Measurements from ENCODE around the gene RCVRN.

The RCVRN gene

DNA sequence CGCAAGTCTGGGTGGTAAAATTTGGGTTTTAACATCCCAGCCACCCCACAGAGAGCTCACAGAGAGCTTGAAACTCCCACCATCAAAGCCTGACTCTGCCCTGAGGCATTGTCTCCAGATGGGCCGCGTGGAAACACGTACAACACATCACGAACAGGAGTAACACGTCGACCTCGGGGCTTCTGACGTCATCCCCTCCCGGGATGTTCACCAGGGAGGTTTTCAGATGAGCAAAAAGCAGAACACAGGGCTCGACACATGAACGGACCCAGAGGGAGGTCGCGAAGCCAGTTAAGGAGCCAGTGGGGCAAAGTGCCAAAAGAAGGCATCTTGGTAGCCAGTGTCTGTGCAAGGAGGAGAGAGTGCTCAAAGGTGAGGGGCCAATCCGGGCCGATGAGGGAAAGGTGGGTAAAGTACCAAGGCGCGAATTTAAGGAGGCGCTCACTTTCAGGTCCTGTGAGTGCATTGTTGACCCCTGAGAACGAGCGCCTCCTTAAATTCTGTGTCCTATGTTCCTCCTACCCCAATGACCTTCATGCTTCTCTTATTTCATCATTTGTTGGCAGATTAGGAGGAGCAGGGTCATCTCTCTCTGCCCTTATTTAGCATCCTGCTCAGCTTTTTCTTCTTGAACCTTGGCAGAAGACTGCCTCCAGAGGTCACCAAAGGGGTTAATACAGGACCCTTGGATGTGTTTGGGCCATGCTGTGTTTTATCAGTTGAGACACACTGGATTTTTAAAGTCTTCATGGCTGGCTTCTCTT is 5.6 kb downstream of the RCVRN start:
- no peak for DNase-seq (ENCODE audit: low read depth in 2 of 2, low spot score in 1 of 2)

DNA sequence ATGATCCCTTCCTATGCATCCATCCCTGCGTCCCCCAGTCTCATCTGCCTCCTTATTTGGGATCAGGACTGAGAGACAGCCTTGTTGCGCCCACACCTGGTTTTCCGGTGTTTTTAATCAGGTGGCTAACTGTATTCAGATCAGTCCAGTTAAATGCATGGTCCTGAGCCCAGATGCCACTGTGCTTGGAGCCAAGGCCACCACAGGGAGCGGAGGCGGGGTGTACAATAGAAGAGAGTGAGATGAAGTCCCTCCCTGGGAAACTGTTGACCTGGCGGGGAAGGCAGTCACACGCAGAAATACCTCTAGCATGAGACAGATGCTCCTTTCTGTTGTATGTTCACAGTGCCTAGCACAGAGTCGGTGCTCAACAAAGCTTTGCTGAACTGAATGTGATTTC is 6.3 kb downstream of the RCVRN start:
- no peak for DNase-seq (ENCODE audit: low read depth in 2 of 2, low spot score in 1 of 2)

DNA sequence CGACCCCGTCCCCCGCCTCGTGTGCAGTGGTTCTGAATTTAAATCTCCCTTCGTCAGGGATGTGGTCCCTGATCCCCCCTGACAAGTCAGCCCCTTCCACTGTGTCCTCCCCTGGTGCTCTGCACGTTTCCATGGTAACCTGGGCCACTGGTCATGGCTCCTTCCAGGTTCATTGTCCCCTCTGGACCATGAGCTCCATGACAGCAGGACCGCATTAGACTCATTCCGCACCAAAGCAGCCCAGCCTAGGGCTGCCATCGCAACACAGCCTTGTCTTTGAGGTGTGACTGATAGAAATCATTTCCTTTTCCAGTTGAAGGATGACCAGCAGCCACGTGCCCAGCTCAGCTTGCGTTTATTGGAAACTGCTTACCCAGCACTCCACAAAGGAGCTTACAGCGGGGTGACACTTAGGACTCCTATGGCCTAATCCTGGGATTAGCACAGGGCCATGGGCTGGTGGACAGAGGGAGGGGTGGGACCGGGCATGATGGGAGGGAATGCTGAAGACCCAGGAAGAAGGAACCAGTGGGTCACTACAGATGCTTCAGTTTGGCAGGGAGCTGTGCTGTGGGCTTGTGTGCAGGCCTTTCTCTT is 7.6 kb downstream of the RCVRN start:
- DNase-seq (ENCODE audit: low read depth in 2 of 2, low spot score in 1 of 2): no peak

DNA sequence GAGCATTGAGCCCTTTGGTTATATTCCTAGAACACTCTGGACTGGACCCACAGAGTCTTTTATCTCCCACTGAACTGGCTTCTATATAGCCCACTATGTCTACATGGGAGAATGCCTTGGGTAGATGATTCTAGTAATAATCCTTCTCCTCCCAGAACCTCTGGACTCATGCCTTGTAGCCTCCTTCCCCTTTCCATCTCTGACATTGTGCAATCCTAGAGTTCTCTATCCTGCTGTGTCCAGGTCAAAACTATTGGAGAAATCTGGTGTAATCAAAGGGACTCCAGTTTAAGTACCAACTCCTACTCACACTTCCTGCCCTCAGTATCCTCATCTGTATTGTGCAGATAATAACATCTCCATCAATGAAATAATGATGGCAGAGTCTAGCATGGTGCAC is 9.1 kb downstream of the RCVRN start:
- no peak for DNase-seq (ENCODE audit: low read depth in 2 of 2, low spot score in 1 of 2)

DNA sequence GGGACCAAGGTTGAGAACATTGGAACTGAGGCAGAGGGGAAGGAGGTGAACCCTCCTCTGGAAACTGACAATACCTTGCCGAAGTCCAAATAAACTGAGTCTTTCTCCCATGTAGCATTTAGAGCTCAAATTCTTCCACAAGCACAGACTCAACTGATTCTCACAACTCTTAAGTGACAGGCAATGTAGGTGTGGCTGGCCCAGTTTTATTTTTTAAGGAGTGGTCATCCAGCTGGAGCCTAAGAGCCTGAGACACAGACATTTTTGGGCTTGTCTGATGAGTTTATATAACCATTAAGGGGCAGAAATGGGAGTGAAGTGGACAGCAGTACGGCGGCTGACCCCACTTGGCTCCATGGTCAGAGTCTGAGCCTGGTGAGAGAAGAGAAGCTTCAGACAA is 10.8 kb downstream of the RCVRN start:
- DNase-seq (ENCODE audit: low read depth in 2 of 2, low spot score in 1 of 2): no peak

DNA sequence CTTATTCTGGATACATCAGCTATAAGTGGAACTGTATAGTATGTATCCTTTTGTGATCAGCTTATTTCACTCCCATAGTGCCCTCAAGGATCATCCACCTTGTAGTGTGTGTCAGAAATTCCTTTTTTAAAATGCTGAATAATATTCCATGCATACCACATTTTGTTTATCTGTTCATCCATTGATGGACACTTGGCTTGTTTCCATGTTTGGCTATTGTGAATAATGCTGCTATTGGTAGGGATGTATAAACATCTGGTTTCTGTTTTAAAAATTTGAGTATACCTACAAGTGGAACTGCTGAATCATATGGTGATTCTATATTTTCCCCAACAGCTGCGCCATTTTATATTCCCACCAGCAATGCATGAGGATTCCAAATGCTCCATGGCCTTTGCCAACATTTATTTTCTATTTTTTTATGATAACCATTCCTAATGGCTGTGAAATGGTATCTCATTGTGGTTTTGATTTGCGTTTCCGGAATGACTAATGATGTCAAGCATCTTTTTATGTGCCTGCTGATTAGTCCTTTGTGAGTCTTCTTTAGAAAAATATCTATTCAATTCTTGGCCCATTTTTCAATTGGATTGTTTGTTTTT is 11.6 kb downstream of the RCVRN start:
- no peak for DNase-seq (ENCODE audit: low read depth in 2 of 2, low spot score in 1 of 2)

DNA sequence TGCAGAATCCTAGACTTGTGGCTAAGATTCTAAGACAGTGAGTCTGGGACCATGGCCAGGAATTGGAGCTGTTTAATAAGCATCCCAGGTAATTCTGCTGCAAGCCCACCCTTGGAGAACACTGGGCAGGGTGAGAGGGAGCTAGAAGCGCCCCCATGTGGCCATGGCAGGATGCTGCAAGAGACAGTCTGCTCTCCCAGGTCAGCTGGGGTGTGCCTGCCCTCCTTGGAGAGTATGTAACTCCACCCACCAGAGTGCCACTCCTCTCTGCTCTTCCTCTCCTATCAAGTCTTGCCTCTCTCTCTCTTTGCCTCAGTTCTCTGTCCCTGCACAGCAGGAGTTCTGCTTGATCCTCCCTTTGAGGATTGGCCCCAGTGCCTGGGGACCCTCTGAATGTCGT is 14.9 kb downstream of the RCVRN start:
- DNase-seq (ENCODE audit: low read depth in 2 of 2, low spot score in 1 of 2): no peak

DNA sequence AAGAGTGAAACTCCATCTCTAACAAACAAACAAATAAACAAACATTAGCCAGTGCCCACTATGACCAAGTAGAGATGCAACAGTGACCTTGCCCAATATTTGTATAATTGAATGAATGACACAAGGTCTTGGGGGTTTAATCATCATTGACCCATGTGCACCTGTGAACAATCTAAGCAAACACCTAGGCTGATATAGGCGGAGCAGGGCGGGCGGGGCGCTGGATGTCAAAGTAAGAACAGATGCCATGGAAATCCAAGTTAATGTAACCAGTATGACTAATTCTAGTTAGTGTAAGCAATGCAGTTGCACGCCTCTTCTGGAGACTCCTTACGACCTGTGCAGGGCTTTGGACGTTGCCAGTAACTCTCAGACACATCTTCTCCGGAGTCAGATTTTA is 17.6 kb downstream of the RCVRN start:
- DNase-seq (ENCODE audit: low read depth in 2 of 2, low spot score in 1 of 2): no peak

DNA sequence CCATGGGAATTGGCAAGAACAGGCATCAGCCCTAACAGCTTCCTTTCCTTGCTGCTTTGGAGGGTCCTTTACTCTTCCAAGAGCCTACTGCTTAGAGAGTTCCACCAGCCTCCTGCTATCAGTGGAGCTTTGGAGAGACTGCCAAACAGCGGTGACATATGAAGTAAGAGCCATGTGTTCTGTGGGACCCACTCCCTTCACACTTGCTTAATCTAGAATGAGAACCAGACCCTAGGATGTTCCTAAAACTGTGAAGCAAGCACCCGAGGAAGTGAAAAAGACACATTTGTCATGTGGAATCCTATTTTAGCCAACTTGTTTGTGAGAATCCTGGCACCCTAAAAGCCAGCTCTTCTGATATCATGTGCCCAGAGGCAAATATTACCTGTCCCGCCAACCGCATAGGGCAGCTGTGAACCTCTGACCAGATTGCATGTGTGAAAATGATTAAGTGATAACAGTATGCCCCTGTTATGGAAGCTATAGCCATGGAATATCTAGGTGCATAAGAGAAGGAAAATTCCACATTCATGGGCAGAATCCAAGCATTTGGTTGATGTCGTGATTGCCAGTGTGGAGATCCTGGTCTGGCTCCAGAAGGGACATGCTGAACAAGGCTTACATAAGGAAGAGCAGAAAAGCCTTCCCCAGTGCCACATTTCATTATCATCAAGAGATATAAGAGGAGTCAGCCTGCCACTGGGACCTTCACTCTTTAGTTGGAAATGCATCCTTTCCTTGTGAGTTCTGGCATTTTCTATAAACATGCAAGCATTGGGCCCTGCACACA is 18.7 kb downstream of the RCVRN start:
- DNase-seq (ENCODE audit: low read depth in 2 of 2, low spot score in 1 of 2): no peak

DNA sequence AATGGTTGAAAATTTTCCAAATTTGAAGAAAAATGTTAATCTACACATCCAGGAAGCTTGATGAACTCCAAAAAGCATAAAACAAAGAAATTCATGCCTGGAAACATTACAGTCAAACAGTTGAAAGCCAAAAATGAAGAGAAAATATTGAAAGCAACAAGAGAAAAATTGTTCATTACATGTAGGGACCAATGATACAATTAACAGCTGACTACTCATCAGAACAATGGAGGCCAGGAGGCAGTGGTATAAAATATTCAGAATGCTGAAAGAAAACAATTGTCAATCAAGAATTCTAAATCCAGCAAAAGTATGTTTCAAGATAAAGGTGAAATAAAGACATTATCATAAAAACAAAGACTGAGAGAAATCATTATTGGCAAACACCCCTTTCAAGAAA is 21.6 kb downstream of the RCVRN start:
- DNase-seq (ENCODE audit: low read depth in 2 of 2, low spot score in 1 of 2): no peak

DNA sequence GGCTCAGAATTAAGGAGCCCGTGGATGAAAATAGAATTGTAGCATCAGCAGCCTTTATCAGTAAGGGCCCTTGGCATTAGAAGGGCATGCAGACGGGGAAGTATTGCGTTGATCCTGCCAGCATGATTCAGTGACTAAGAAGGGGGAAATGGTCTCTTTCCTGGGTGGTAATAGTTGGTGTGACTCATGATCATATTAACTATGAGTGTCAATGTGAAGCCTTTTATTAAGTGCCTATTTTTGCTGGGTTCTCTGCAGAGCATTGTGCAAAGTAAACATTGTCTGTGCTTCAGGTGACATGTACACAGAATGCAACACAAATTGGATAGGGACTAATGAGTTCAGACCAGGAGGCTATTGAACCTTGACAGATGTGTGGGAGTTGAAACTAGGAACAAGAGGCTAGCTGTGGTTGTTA is 24.5 kb downstream of the RCVRN start:
- no peak for DNase-seq (ENCODE audit: low read depth in 2 of 2, low spot score in 1 of 2)

DNA sequence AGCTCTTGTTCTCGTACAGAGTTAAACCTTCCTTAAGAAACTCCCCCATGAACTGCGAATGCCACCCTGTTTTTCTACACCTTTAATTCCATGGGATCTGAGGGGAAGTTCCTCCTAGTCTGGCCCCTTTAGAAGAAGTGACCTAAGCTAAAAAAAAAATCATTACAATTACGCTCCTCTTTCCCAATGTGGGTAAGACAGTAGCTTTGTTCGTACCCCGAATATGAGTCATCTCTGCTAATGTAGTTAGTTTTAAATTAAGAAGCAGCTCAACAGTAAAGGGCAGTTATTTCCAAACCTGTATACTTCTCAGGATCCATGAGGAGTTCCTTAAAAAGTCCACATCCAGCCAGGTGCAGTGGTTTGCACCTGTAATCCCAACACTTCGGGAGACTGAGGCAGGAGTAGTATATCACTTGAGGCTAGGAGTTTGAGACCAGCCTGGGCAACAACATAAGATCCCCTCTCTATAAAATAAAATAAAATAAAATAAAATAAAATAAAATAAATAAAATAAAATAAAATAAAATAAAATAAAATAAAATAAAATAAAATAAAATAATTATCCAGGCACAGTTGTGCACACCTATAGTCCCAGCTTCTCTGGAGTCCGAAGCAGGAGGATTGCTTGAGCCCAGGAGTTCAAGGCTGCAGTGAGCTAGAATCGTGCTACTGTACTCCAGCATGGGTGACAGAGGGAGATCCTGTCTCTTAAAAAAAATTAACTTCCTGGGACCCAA is 26.1 kb downstream of the RCVRN start:
- DNase-seq (ENCODE audit: low read depth in 2 of 2, low spot score in 1 of 2): no peak

DNA sequence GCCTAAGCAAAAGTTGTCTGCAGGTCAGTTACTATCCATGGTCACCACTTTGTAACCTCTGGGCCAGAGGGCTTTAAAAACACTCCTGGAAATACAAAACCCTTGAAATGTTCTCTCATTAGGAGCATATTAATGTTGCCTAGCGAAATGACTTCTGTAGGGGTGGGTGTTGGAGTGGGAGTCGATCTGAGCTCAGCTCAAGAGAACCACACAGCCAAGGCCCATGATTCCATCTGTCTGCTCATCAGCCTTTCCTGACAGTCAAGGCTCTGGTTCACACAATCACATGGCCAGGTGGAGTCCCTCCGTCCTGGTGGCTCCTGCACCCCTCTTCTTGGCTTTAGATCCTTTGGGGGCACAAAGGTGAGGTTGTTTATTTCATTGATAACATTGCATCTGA is 26.7 kb downstream of the RCVRN start:
- no peak for DNase-seq (ENCODE audit: low read depth in 2 of 2, low spot score in 1 of 2)

DNA sequence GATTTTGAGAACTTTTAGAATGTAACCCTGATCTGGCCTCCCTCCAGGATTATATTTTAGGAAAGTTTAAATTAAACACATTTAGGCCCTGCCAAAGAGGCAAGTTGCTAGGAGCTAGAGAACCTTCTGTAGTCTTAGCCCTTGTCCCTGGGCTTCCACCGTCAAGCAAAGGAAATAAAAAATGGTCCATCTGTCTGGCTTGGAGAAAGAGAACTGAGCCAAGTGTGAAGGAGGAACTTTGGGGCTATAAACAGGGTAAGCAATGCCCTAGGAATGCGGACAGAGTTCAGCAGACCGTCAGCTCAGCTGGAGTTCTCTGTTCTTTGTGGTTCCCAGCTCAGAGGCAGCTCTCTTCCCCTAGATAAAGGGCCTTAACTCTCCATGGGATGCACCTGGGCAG is 29.6 kb downstream of the RCVRN start:
- DNase-seq (ENCODE audit: low read depth in 2 of 2, low spot score in 1 of 2): no peak

DNA sequence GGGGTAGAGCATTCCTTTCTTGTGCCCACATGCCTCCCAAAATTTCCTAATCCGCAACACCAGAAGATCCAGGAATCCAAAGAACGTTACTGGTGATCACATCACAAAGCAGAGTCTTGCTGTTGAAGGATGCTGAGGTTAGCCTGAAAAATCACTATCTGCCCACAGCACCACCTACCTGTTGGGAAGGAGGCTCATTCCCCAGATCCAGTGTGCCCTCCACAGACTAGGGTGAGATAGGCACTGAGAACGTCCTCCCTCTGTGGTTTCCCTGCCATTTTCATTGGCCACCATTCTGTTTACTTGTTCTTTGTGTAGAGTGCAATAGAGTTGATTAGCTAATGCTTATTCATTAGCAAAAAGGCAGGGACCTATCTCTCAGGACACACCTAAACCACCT is 30.3 kb downstream of the RCVRN start:
- DNase-seq (ENCODE audit: low read depth in 2 of 2, low spot score in 1 of 2): no peak

DNA sequence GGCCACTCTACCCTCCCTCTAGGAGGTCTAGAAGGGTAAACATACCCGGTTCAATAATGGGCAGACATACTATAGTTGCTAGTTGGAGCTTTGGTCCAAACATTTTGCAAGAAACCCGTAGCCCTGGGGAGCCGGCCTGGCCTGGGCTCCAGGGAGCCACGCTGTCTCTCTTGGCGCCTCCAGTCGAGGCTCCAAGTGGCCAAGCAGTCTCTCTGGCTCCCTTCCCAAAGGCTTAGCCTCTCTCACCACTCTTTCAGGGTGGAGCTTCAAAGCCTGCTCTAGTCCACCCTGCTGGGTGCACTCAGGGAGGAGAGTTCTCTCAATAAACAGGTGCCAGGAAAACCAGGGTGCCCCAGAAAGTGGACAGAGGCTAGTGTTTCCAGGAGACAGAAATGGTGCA is 32.2 kb downstream of the RCVRN start:
- DNase-seq (ENCODE audit: low read depth in 2 of 2, low spot score in 1 of 2): no peak

DNA sequence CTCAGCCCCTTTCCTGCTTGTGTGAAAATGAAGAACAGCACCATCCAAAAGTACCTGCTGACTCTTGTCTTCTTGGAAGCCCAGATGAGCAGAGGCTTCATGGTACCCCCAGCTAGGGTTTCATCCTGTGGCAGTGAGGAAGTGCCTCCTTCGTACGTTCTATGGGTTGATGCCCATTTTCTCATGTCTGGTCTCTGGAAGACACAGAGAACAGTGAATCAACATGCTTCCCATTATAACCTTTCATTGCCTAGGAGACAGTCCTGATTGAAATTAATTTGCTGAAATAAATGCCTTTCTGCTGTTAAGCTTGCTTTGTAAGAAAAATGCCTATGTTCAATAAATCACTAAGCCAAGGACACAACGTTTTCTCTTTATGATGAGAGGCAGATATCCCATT is 36.5 kb downstream of the RCVRN start:
- DNase-seq (ENCODE audit: low read depth in 2 of 2, low spot score in 1 of 2): no peak

DNA sequence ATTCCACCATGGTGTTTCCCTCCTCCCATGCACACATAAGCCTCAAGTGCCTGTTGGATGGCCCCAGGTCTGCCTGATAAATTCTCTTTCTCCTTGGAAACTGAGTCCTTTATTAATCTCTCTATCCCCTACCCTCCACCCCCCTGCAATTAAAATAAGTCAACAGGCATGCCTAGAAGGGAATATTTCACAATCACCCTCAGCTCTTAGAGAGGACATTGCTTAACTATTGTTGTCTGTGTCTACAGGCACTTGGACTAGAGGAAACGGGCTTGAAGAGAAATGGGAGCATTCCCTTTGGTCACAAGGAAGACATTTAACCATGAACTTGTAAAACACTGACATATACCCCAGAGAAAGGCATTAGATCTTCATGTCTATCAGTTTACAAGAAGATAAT is 39.5 kb downstream of the RCVRN start:
- DNase-seq (ENCODE audit: low read depth in 2 of 2, low spot score in 1 of 2): no peak

DNA sequence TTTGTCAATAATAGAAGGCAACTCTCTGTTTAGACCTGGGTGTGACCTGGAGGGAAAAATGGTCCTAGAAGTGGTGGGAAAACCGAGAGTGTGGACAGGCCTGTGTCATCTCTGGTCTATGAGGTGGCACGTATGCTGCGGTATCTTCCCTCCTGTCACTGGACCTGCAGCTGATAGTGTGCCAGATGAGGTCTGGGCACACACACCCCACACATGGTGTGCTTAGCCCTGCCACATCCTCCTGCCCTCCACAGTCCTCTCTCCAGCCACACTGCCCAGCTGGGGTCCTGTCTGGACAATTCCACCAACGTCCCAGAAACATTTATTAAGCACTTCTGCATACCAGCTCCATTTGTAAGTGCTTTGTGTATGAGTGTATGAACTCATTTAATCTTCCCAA is 42.1 kb downstream of the RCVRN start:
- no peak for DNase-seq (ENCODE audit: low read depth in 2 of 2, low spot score in 1 of 2)

DNA sequence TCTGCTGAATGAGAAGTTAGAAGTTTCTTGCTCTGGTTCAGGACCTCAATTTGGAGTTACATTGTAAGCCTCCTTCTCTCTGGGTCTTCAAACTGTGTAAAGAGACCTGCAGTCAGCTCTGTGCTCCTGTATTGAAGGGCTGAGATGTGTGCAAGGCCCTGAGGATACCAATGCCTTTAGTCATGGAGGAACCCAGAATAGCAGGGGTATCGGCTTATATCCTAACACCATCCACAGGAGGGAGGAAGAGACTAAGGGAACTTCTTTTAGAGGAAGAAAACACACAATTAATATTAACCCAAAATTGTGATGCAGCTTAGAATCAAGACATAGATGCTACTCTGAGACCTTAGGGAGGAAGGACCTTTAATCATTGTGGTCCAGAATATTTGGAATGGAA is 42.9 kb downstream of the RCVRN start:
- DNase-seq (ENCODE audit: low read depth in 2 of 2, low spot score in 1 of 2): no peak

DNA sequence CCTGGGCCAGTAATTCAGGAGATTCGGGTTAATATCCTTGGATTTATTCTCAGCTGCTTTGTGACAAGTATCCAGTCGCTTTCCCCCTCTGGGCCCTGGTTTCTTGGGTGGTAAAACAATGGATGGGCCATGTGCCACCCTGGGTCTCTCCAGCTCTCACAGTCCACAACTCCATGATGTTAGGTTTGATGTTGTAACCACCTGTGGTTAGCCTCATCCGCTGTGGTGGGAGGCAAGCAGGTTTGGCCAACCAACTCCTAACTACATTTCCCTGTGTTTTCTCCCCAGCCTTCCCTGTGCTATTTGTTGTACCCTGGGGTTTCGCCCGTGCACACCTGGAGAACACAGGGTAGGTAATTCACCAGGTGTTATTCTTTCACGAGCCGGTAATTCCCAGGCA is 44.2 kb downstream of the RCVRN start:
- DNase-seq (ENCODE audit: low read depth in 2 of 2, low spot score in 1 of 2): no peak
